Activated CD8-positive, alpha-beta memory T cell treated with anti-CD3 and anti-CD28 coated beads, Interleukin-2, amount 10 ng/mL, durations not matched to agents 7 days and 5 days (primary cell): Measurements from ENCODE around the gene RTN4RL1. TPM values are rescaled to one million over a fixed set of nuclear protein-coding genes. Genes with fewer than 3 reads are reported as not detected.
A peak's percentile ranks its signal among the peaks of the same experiment; 100 is the strongest.

Experiments
- ATAC-seq: fragments of 150-1000 bp; cut with Tn5 transposase; one replicate; pipeline ENCODE4 v1.10.0; 2021; ENCODE audit warnings: moderate library complexity
- CTCF ChIA-PET: fragments of 350-600 bp; sonication (Branson Sonifier 250); formaldehyde crosslinking; loops from one replicate; lab custom pipeline; 2021; ENCODE audit warnings: antibody characterized with exemption; lab: Charles Lee
- DNase-seq: peaks from one replicate; pipeline ENCODE4 v3.0.0-alpha.2; 2020
- H3K27ac Mint-ChIP-seq: one replicate; pipeline ENCODE4 v1.8.0; 2021; ENCODE audit warnings: mild to moderate bottlenecking, mixed read lengths
- H3K27me3 Mint-ChIP-seq: one replicate; pipeline ENCODE4 v1.8.0; 2021; ENCODE audit warnings: mixed read lengths
- H3K36me3 Mint-ChIP-seq: one replicate; pipeline ENCODE4 v1.8.0; 2021; ENCODE audit warnings: mild to moderate bottlenecking, mixed read lengths
- H3K4me1 Mint-ChIP-seq: one replicate; pipeline ENCODE4 v1.8.0; 2021; ENCODE audit warnings: mixed read lengths
- H3K4me3 Mint-ChIP-seq: one replicate; pipeline ENCODE4 v1.8.0; 2021; ENCODE audit warnings: mild to moderate bottlenecking, moderate library complexity, mixed read lengths
- H3K9me3 Mint-ChIP-seq: one replicate; pipeline ENCODE4 v1.8.0; 2022; ENCODE audit warnings: low read depth, mixed read lengths
- total RNA-seq, 2 experiments: library from RNA; stranded (reverse); gene quantifications; one replicate each; pipeline ENCODE4 v1.2.3, GENCODE V29; 2021

RTN4RL1 gene
- total RNA-seq, 2 experiments from 2014 or later, result 0.09 to 0.45 TPM

- ATAC-seq, result peak; percentile 31
Observed at GRCh38 chr17:2064520-2064971, 39.4 kb upstream of the RTN4RL1 start.

GRCh38 chr17:2064147-2064489, 39.0 kb upstream of the RTN4RL1 start:
- no peaks in the 10 kb centered on the region for H3K9me3 Mint-ChIP-seq
- H3K27ac Mint-ChIP-seq, result peak overlapping the region; percentile 96
- peaks cover 54% of the 10 kb centered on the region for H3K36me3 Mint-ChIP-seq
- ATAC-seq (no peak), DNase-seq (no peak)
- no peaks in the 10 kb centered on the region for H3K27me3 Mint-ChIP-seq
- H3K4me3 Mint-ChIP-seq, result peak overlapping the region; percentile 45
- H3K4me1 Mint-ChIP-seq, result peaks cover 95% of the 10 kb centered on the region
- CTCF ChIA-PET, result interaction anchor here (0.7 to 13.6 kb wide), 15 partner anchors 9 to 272 kb away, joined by 3 to 401 read pairs (median 5); partner anchors contain the start of genes HIC1 and TSR1

More at GRCh38 chr17:2064520-2064971, 39.4 kb upstream of the RTN4RL1 start:
- Mint-ChIP-seq H3K4me3 (peak overlapping the region; percentile 45), H3K27ac (peak overlapping the region; percentile 96), H3K36me3 (peaks cover 53% of the 10 kb centered on the region), H3K4me1 (peaks cover 97% of the 10 kb centered on the region), H3K9me3 (no peaks in the 10 kb centered on the region), H3K27me3 (no peaks in the 10 kb centered on the region)
- peak; percentile 78 for DNase-seq
- CTCF ChIA-PET, result interaction anchor here (0.6 to 13.6 kb wide), 19 partner anchors 10 to 271 kb away, joined by 3 to 401 read pairs (median 5); partner anchors contain the start of genes HIC1 and TSR1

DNA sequence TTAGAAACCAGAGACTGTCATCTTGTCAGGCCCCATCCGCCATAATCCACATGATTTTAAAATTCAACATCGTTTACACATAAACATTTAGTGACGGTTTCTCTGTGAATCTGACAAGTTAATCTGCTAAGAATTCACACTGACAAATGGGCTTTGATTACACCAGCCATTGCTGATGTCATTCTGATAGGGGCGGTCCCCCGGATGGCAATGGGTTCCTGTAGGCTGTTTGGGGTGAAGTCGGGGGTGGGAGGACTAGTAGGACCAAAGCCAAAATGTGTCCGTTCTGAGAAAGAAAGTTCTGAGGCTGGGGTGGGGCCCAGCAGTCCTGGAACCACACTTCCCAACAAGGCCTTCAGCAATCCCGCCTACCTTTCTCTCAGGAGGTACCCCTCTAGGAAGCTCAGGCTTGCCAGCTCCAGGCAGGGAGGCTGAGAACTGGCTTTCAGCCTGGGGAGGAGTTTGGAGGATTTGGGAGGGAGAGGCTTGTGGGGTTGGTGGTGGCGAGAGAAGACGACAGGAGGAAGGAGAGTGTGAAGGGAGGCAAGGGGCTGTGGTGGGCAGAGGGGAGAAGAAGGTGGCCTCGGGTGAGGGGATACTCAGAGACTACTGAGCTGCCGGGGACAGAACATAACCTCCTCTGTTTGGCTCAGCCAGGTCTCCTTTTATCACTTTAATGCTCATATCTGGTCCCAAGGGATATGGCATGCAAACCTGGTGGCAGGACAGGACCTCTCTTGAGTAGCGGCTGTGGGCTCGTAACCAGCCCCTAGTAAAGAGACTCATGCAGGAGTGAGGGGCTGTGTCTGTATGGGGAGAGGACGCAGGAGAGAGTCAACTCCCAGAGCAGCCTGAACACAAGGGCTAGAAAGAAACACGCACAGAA, 38.4 kb upstream of the RTN4RL1 start:
- H3K4me1 Mint-ChIP-seq, result peaks cover 89% of the 10 kb centered on the region
- peaks cover 51% of the 10 kb centered on the region for H3K36me3 Mint-ChIP-seq
- peak; percentile 37 for ATAC-seq
- H3K27me3 Mint-ChIP-seq, result no peaks in the 10 kb centered on the region
- CTCF ChIA-PET, result interaction anchor here (0.8 to 13.6 kb wide), 10 partner anchors 9 to 217 kb away, joined by 3 to 401 read pairs (median 5); partner anchors contain the start of gene HIC1
- H3K9me3 Mint-ChIP-seq, result no peaks in the 10 kb centered on the region
- H3K4me3 Mint-ChIP-seq, result peak overlapping the region; percentile 45
- peak overlapping the region; percentile 96 for H3K27ac Mint-ChIP-seq
- peak; percentile 87 for DNase-seq

DNA sequence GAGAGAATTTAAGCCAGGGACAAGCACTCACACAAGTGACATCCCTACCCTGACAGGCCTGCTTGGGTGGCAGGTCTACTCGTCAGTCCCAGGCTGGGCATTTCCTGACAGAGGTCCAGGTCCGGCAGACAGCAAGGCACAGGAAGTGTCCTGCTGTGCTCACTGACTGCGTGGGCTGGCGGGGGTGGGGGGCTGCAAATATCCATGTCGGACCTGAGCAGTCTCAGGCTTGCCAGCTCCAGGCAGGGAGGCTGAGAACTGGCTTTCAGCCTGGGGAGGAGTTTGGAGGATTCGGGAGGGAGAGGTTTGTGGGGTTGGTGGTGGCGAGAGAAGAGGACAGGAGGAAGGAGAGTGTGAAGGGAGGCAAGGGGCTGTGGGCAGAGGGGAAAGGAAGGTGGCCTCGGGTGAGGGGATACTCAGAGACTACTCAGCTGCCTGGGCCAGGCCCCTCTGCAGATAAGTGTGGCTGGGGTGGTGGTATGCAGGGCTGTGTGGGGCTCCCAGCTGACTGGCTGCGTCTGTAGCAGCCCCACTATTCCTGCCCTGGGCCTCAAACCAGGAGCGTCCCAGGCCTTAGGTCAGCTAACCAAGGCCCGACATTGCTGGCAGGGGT, 37.5 kb upstream of the RTN4RL1 start:
- Mint-ChIP-seq H3K36me3 (peaks cover 50% of the 10 kb centered on the region), H3K9me3 (no peaks in the 10 kb centered on the region), H3K27ac (peak overlapping the region; percentile 96), H3K4me1 (peaks cover 85% of the 10 kb centered on the region), H3K27me3 (no peaks in the 10 kb centered on the region), H3K4me3 (peak overlapping the region; percentile 45)
- CTCF ChIA-PET, result interaction anchor here (4.1 to 13.6 kb wide), 3 partner anchors 8 to 187 kb away, joined by 41 to 401 read pairs (median 198); partner anchors contain the start of gene HIC1
- ATAC-seq (no peak), DNase-seq (no peak)

- no peak overlapping the region for H3K4me3 Mint-ChIP-seq
- H3K27me3 Mint-ChIP-seq, result no peaks in the 10 kb centered on the region
- DNase-seq (no peak), ATAC-seq (no peak)
- H3K27ac Mint-ChIP-seq, result peak overlapping the region; percentile 96
- peaks cover 49% of the 10 kb centered on the region for H3K36me3 Mint-ChIP-seq
- peaks cover 74% of the 10 kb centered on the region for H3K4me1 Mint-ChIP-seq
- CTCF ChIA-PET, result interaction anchor here (0.5 to 13.6 kb wide), 3 partner anchors 17 to 188 kb away, joined by 4 to 401 read pairs (median 96); no protein-coding TSS in a partner anchor
- H3K9me3 Mint-ChIP-seq, result no peaks in the 10 kb centered on the region
Observed at GRCh38 chr17:2061441-2061958, 36.4 kb upstream of the RTN4RL1 start.

DNA sequence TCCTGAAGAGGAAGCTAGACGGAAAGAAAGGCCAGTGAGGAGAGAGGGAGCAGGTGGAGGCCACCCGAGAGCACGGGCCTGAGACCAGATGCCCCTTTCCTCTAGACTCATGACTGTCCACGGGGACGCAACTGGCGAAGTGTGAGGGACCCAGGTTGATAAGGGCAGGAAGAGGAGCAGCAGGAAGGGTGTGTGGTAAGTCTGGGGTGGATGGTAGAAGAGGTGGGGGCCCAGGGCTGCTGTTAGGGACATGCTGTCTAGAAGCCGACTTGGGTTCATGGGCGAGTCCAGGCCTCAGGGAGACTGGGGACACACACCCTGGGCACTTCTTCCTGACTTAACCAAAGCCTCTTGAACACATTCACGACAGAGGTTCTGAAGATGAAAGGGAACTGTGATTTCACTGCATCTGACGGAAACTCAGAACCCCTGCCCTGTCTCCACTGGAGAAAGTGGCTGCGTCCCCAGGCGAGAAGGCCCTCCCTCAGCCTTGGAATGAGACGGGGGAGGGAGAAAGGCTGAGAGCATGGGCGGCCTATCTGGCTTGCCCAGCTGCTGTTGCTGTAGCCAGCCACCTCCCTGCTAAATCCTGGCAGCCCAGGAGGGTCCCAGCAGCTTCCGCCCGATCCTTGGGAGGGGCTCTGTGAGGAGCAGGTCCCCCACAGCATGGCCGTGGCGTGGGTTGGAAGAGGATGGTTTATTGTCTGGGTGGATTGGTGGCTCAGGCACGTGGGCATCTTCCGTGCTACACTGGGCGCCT, 35.7 kb upstream of the RTN4RL1 start:
- H3K27ac Mint-ChIP-seq, result peak overlapping the region; percentile 78
- peak overlapping the region; percentile 64 for H3K4me3 Mint-ChIP-seq
- H3K36me3 Mint-ChIP-seq, result peaks cover 46% of the 10 kb centered on the region
- no peaks in the 10 kb centered on the region for H3K9me3 Mint-ChIP-seq
- CTCF ChIA-PET, result interaction anchor here (0.5 to 13.6 kb wide), 9 partner anchors 9 to 222 kb away, joined by 3 to 401 read pairs (median 15); no protein-coding TSS in a partner anchor
- ATAC-seq (no peak), DNase-seq (no peak)
- H3K4me1 Mint-ChIP-seq, result peaks cover 67% of the 10 kb centered on the region
- H3K27me3 Mint-ChIP-seq, result no peaks in the 10 kb centered on the region

DNA sequence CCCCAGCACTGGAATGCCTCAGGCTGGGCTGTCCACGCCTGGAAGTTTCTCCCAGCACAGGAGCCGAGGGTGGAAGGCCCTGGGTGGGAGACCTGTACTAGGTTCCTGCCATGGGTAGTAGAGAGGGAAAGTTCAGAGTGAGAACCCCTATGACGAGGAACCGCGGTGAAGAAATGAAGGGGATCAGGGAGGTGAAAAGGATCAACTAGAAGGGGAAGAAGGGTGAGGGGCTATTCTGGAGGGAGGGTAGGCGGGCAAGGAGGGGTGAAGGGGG, 35.2 kb upstream of the RTN4RL1 start:
- CTCF ChIA-PET, result interaction anchor here (0.7 to 13.6 kb wide), 10 partner anchors 9 to 222 kb away, joined by 3 to 401 read pairs (median 10); no protein-coding TSS in a partner anchor
- Mint-ChIP-seq H3K27ac (peak overlapping the region; percentile 78), H3K27me3 (no peaks in the 10 kb centered on the region), H3K9me3 (no peaks in the 10 kb centered on the region), H3K4me1 (peaks cover 62% of the 10 kb centered on the region), H3K36me3 (peaks cover 44% of the 10 kb centered on the region), H3K4me3 (peak overlapping the region; percentile 64)
- DNase-seq (no peak), ATAC-seq (no peak)

DNA sequence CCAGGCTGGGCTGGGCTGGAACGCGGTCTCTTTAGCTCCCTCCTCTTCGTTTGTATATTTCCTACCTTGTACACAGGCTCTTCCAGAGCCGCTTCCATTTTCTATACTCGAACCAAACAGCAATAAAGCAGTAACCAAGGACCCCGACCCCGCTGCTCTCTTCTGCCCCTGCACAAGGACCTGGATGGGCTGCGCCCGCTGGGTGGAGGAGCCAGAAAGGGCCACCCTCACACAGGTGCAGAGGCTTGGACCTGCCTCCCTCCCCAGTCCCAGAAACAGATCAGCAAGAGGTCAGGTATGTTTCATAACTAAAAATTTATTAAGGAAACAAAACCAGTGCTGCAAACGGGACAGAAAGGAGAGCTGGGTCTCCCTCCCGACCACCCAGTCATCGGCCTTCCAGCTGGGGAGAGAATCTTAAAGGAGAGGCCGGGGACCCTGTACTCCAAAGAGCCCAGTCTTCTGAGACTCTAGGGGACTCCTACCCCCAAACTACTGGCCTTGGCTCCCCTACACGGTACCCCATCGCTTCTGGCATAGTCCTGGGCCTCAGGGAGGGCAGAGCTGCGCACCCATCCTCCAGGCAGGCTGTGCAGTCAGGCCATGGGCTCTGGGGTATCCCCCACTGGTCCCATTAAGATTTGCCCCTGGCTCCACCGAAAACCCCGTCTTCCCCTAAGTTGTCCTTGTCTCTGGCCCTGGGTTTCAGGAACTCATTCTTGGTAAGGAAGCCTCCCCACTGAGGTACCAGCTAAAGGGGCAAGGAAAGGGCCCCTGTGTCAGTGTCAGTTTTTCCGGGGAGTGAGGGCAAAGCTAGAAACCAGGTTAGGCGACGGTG, 34.6 kb upstream of the RTN4RL1 start:
- Mint-ChIP-seq H3K4me3 (peak overlapping the region; percentile 64), H3K27ac (peak overlapping the region; percentile 78), H3K36me3 (peaks cover 41% of the 10 kb centered on the region), H3K9me3 (no peaks in the 10 kb centered on the region), H3K4me1 (peaks cover 56% of the 10 kb centered on the region), H3K27me3 (no peaks in the 10 kb centered on the region)
- DNase-seq (no peak), ATAC-seq (no peak)
- CTCF ChIA-PET, result interaction anchor here (0.7 to 13.6 kb wide), 16 partner anchors 8 to 293 kb away, joined by 3 to 401 read pairs (median 10); no protein-coding TSS in a partner anchor

DNA sequence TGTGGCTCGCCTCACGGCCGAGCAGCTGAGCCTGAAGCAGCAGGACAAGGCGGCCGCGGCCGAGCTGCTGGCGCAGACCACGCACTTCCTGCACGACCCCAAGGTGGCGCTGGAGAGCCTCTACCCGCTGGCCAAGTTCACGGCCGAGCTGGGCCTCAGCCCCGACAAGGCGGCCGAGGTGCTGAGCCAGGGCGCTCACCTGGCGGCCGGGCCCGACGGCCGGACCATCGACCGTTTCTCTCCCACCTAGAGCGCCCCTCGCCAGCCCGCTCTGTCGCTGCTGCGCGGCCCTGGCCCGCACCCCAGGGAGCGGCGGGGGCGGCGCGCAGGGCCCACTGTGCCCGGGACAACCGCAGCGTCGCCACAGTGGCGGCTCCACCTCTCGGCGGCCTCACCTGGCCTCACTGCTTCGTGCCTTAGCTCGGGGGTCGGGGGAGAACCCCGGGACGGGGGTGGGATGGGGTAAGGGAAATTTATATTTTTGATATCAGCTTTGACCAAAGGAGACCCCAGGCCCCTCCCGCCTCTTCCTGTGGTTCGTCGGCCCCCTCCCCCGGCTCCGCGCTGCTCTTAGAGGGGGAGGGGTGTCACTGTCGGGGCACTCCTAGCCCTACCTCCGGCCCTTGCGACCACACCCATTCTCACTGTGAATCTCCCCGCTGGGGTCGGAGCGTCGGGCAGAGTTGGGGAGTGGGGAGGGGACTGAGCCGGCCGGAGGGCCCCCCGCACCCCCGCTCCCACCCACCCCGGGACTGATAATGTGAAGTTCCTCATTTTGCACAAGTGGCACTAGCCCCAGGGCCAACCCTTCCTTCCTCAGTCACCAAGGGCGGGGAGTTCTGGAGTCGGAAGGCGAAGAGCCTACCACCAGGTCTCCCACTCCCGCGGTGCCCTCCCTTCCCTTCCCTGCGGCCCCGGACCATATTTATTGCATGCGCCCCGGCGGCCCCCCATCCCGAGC, 33.7 kb upstream of the RTN4RL1 start:
- peaks cover 54% of the 10 kb centered on the region for H3K4me1 Mint-ChIP-seq
- ATAC-seq (peak; percentile 13), DNase-seq (peak; percentile 87)
- CTCF ChIA-PET, result interaction anchor here (0.7 to 13.6 kb wide), 35 partner anchors 11 to 357 kb away, joined by 3 to 401 read pairs (median 4); no protein-coding TSS in a partner anchor
- H3K27me3 Mint-ChIP-seq, result no peaks in the 10 kb centered on the region
- H3K4me3 Mint-ChIP-seq, result peak overlapping the region; percentile 71
- peaks cover 36% of the 10 kb centered on the region for H3K36me3 Mint-ChIP-seq
- H3K27ac Mint-ChIP-seq, result peak overlapping the region; percentile 78
- H3K9me3 Mint-ChIP-seq, result no peaks in the 10 kb centered on the region

DNA sequence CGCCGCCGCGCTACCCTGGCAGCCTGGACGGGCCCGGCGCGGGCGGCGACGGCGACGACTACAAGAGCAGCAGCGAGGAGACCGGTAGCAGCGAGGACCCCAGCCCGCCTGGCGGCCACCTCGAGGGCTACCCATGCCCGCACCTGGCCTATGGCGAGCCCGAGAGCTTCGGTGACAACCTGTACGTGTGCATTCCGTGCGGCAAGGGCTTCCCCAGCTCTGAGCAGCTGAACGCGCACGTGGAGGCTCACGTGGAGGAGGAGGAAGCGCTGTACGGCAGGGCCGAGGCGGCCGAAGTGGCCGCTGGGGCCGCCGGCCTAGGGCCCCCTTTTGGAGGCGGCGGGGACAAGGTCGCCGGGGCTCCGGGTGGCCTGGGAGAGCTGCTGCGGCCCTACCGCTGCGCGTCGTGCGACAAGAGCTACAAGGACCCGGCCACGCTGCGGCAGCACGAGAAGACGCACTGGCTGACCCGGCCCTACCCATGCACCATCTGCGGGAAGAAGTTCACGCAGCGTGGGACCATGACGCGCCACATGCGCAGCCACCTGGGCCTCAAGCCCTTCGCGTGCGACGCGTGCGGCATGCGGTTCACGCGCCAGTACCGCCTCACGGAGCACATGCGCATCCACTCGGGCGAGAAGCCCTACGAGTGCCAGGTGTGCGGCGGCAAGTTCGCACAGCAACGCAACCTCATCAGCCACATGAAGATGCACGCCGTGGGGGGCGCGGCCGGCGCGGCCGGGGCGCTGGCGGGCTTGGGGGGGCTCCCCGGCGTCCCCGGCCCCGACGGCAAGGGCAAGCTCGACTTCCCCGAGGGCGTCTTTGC, 32.8 kb upstream of the RTN4RL1 start:
- peak overlapping the region; percentile 82 for H3K27ac Mint-ChIP-seq
- CTCF ChIA-PET, result interaction anchor here (0.7 to 13.6 kb wide), 34 partner anchors 12 to 358 kb away, joined by 3 to 401 read pairs (median 4); partner anchors contain the start of gene TSR1
- no peak for ATAC-seq

More for the DNA sequence above, 32.8 kb upstream of the RTN4RL1 start:
- Mint-ChIP-seq H3K27me3 (peaks cover 3% of the 10 kb centered on the region), H3K36me3 (peaks cover 32% of the 10 kb centered on the region), H3K4me1 (peaks cover 50% of the 10 kb centered on the region), H3K4me3 (peak overlapping the region; percentile 71), H3K9me3 (no peaks in the 10 kb centered on the region)
- DNase-seq, result peak; percentile 63
